HK-2 (cell line): ENCODE measurements around the gene LSM2.
"Not testable (repeated sequence)": the region's sequence is repeated elsewhere in the genome, so short reads cannot be mapped to it uniquely, and the experiment has no call there.

Experiments
- DNase-seq: peaks from one replicate; pipeline ENCODE4 v3.0.0-alpha.2; 2018; ENCODE audit not compliant: unreplicated experiment

The LSM2 gene

GRCh38 chr6:31797588-31797987, 9.2 kb downstream of the LSM2 start:
- DNase-seq = no peak

GRCh38 chr6:31796993-31797385, 9.8 kb downstream of the LSM2 start:
- DNase-seq = no peak

DNA sequence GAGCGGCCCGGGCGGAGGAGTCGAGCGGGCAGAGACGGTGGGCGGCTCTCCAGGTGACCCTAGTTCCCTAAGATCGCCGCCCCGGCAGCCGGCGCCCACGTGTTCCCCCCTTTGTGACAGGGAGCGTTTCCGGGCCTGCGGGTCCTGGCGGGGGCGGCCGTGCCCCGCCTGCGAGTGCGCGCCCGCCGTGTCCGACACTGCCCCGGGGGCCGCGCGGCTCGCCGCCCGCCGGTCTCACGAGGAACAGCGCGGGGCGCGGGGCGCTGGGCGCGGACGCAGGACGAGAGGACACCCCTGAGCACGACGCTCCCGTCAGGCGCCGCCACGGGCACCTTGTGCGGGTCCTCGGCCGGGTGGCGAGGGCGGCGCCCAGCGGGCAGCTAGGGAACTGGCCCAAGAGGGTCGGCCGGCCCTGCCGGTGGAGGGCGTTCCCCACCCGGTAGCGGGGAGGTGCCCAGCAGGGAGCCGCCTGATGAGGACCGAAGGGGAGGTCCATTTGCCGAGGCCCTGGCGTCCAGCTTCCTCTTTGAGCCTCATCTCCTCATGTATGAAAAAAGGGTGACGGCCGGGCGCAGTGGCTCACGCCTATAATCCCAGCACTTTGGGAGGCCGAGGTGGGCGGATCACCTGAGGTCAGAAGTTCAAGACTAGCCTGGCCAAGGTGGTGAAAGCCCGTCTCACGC, 11.0 kb downstream of the LSM2 start, which contains the start of gene VARS1:
Gene VARS1, minus strand, starts transcription at position 137 of the 683 bp plus-strand sequence. CDS start 535 bp downstream, outside the sequence.
- DNase-seq = peak; percentile 95

- DNase-seq = no peak
Observed at GRCh38 chr6:31794866-31795615, 11.7 kb downstream of the LSM2 start.

DNA sequence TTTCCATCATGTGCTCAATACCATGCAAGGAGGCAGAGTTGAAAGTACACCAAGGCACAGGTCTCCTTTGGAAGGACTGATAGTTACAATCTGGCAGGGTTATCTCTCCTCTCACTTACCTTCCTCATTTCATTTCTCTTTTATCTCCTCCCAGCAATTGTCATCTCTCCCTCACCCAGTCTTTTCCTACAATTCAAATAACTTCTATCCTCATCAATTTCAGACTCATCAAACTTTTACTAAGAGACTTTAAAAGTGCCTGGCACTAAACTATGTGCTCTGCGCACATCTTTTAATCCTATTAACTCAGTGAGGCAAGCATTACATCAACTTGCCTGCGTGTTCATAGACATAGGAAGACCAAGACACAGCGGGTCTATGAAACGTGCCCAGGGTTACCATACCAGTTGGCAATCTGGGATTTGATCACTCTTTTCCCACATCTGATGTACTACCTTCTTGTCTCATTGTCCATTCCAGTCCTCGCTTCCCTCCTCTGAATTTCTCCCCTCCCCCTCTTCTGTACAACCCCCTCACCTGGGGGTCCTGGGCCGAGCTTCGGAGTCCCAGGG, 12.4 kb downstream of the LSM2 start:
- DNase-seq = peak; percentile 36

DNA sequence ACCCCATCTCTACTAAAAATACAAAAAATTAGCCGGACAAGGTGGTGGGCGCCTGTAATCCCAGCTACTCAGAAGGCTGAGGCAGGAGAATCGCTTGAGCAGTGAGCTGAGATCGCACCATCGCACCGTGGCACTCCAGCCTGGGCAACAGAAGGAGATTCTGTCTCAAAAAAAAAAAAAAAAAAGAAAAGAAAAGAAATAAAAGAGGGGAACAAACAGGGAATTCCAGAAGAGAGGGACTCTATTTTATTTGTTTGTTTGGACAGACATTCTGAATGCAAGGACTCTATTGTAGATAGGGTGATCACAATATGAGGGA, 12.9 kb downstream of the LSM2 start:
- DNase-seq = not testable (repeated sequence)

- DNase-seq = peak; percentile 89
Observed at GRCh38 chr6:31792761-31793171, 14.0 kb downstream of the LSM2 start.

- DNase-seq = no peak
Observed at GRCh38 chr6:31792090-31792374, 14.7 kb downstream of the LSM2 start.

- no peak for DNase-seq
Observed at GRCh38 chr6:31791324-31792089, 15.3 kb downstream of the LSM2 start.

- no peak for DNase-seq
Observed at GRCh38 chr6:31785475-31785874, 21.3 kb downstream of the LSM2 start.

GRCh38 chr6:31784098-31784925, 22.5 kb downstream of the LSM2 start:
- no peak for DNase-seq

DNA sequence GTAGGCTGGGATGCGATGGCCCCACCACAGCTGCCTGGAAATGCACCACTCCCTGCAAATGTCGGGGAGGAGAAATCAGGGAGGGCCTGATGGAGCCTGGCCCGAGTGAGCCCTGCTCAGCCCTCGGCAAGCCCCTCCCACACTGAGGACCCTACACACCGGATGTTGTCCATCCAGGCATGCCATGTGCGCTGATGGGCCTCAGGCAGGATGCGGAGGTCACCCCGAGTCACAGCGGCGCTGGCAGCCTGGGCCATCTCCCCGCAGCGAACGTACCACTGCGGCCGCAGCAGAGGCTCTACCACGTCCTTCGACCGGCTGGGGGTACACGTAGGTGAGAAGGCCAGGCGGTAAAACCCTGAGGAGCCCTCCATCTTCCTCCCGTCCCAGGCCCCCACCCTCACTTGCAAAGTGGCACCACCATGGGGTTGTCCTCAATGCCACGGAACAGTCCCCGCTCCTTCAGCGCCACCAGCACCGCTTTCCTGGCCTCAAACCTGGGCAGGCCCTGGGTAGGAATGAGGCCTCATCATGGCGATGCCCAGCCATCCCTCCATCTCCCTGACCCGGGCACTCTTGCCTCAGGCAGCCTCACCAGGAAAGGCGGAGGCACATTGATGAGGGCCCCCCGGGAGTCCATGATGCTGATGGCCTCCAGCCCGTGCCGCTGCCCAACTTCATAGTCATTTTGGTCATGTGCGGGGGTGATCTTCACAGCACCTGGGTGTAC, 24.5 kb downstream of the LSM2 start:
- no peak for DNase-seq

DNA sequence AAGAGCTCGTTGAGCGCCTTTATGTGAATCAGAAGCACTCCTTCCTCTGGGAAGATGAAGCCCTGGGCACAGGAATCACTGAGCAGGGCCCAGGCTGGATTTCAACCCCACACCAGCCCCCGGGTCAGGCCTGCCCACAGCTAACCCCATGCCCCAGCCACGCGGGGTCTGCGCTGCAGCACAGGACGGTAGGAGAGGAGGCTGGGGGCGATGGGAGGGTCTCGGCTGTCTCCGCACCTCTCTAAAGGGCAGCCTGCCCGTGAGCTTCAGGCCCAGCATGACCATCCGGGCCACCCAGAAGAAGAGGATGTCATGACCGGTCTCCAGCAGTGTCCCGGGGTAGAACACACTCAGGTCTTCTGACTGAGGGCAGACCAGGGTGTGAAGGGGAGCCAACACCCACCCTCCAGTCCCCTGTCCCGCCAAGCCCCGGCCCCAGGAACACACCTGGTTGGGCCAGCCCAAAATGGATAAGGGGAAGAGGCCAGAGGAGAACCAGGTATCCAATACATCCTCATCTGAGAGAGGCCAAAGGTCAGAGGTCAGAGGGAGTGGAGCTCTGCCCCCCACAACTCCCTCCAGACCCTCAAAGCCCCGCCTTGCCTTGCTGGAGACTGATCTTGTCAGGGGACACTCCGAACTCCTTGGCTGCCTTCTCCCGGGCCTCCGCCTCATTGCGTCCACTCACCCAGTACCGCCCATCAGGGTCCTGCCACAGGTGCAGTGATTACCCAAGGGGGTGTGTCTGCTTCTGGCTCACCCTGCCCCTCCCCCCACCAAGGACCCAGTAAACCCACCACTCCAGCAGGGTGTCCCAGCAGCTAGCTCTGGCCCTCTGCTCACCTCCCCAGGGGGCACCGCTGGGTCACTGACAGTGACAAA, 25.3 kb downstream of the LSM2 start:
- no peak for DNase-seq

DNA sequence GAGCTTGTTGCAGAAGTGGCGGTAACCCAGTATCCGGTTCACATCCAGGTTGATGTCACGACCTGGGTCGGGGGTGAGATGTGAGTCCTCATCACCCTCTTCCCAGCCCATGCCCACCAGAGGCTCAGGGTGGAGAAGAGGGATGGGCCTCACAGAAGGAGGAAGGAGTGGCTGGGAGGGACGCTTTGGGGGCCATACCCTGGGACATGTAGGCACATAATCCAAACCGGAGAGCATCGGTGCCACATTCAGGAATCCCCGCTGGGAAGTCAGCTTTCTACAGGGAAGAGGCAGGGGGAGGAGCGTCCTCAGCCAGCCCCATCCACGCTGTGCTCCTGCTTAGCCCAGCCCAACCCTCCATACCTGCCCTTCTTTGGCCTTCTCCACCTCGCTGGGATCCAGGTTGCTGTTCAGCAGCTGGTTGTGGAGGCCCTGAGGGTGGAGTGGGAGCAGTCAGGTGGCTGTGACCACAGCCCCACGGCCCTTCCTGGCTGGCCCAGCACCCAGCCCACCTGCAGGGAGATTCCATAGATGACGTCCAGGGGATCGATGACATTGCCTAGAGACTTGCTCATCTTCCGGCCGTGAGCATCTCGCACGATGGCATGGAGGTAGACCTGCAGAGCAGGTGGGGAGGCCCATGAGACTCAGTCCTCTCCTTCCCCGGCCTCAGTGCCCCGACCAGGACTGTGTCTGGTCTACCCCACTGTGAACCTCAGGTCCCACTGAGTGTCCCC, 26.1 kb downstream of the LSM2 start:
- no peak for DNase-seq

- DNase-seq = no peak
Observed at GRCh38 chr6:31779908-31780307, 26.9 kb downstream of the LSM2 start.

DNA sequence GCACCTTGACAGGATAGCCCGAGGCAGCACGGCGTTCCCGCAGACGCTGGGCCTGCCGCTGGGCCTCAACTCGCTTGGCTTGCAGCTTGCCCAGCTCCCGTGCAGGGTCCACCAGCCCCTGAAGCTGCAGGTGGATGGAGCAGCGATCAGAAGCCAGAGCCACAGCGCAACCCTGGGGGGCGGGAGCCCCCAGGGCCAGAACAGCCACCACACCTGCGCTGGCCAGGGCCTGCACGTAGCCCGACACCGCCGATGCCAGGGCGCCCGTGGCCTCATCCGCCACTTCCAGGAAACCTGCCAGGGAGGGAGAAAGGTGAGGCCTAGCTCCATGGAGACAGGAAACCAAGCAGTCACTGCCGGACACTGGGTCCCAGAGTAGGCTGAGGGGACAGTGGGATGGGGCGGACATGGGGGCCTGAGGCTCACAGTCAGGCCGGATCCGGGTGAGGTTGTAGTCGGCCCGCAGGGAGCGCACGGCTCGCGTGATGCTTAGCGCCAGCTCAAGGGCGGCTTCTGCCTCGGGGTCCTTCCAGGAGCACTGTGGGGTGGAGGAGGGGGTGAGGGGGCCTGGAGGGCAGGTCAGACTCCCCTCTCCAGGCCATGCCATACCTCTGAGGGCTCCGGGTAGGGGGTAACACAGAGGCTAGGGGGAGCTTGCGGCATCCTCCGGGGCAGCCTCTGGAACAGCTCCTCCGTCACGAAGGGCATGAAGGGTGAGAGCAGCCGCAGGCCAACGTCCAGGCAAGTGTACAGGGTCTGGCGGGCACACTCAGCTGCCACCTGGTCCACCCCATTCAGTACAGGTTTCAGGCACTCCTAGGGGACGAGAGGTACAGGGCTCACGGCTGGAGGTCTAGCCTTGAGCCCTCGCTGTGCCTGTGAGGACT, 27.5 kb downstream of the LSM2 start:
- no peak for DNase-seq

GRCh38 chr6:31778193-31778592, 28.6 kb downstream of the LSM2 start:
- DNase-seq = no peak

GRCh38 chr6:31777667-31778050, 29.1 kb downstream of the LSM2 start:
- no peak for DNase-seq
